ENCODE results near the gene ZNF346. TPM values are rescaled to one million over a fixed set of nuclear protein-coding genes. Genes with fewer than 3 reads are reported as not detected.

Gene ZNF346
- total RNA-seq, 3 donors from 2014 or later: 13.6 to 28.2 (median 19.2) TPM

- Histone ChIP-seq H3K36me3 (no peaks in the 10 kb centered on the region), H3K27ac (no peak overlapping the region), H3K27me3 (no peaks in the 10 kb centered on the region), H3K4me3 (no peak overlapping the region), H3K4me1 (no peaks in the 10 kb centered on the region), H3K9me3 (no peaks in the 10 kb centered on the region)
- no peak for DNase-seq (ENCODE audit: low spot score in 2 of 2)
- intact Hi-C loops (cut with DNase I; ENCODE audit: low total_unique reads): no loop called here
- TF ChIP-seq POLR2A (IDR thresholded peaks at IDR 0.05) (no peak), POLR2AphosphoS5 (IDR thresholded peaks at IDR 0.05) (no peak), CTCF (IDR thresholded peaks at IDR 0.05) (no peak)
Measured at GRCh38 chr5:177066224-177066623, 43.7 kb downstream of the ZNF346 start.

- no peak overlapping the region for H3K4me3 ChIP-seq
- H3K36me3 ChIP-seq: no peaks in the 10 kb centered on the region
- H3K27ac ChIP-seq: no peak overlapping the region
- DNase-seq (ENCODE audit: low spot score in 2 of 2): no peak
- intact Hi-C loops (cut with DNase I; ENCODE audit: low total_unique reads): no loop called here
- no peaks in the 10 kb centered on the region for H3K27me3 ChIP-seq
- H3K4me1 ChIP-seq: no peaks in the 10 kb centered on the region
- no peaks in the 10 kb centered on the region for H3K9me3 ChIP-seq
- TF ChIP-seq POLR2A (IDR thresholded peaks at IDR 0.05): no peak
- no peak for TF ChIP-seq POLR2AphosphoS5 (IDR thresholded peaks at IDR 0.05)
- no peak for TF ChIP-seq CTCF (IDR thresholded peaks at IDR 0.05)
Measured at GRCh38 chr5:177067503-177067902, 45.0 kb downstream of the ZNF346 start.

GRCh38 chr5:177070536-177071191 lies 48.2 kb downstream of the ZNF346 start:
- H3K4me1 ChIP-seq: no peaks in the 10 kb centered on the region
- H3K9me3 ChIP-seq: no peaks in the 10 kb centered on the region
- H3K27ac ChIP-seq: no peak overlapping the region
- H3K36me3 ChIP-seq: no peaks in the 10 kb centered on the region
- TF ChIP-seq CTCF (IDR thresholded peaks at IDR 0.05): no peak
- no peak for TF ChIP-seq POLR2A (IDR thresholded peaks at IDR 0.05)
- no peak for TF ChIP-seq POLR2AphosphoS5 (IDR thresholded peaks at IDR 0.05)
- no peaks in the 10 kb centered on the region for H3K27me3 ChIP-seq
- no peak for DNase-seq (ENCODE audit: low spot score in 2 of 2)
- intact Hi-C loops (cut with DNase I; ENCODE audit: low total_unique reads): no loop called here
- H3K4me3 ChIP-seq: no peak overlapping the region

- H3K36me3 ChIP-seq: no peaks in the 10 kb centered on the region
- H3K9me3 ChIP-seq: no peaks in the 10 kb centered on the region
- TF ChIP-seq POLR2AphosphoS5 (IDR thresholded peaks at IDR 0.05): no peak
- peak; percentile 73 to 87 (median 80) for TF ChIP-seq CTCF (IDR thresholded peaks at IDR 0.05)
- H3K4me3 ChIP-seq: no peak overlapping the region
- H3K4me1 ChIP-seq: no peaks in the 10 kb centered on the region
- intact Hi-C loops (cut with DNase I; ENCODE audit: low total_unique reads): no loop called here
- no peak overlapping the region for H3K27ac ChIP-seq
- H3K27me3 ChIP-seq: no peaks in the 10 kb centered on the region
- peak in 1 of 2 donors; percentile 50 for DNase-seq (ENCODE audit: low spot score in 2 of 2)
Measured at GRCh38 chr5:177071666-177072385, 49.3 kb downstream of the ZNF346 start.

- H3K27ac ChIP-seq: no peak overlapping the region
- DNase-seq (ENCODE audit: low spot score in 2 of 2): no peak
- TF ChIP-seq POLR2AphosphoS5 (IDR thresholded peaks at IDR 0.05) (no peak), CTCF (IDR thresholded peaks at IDR 0.05) (no peak), POLR2A (IDR thresholded peaks at IDR 0.05) (no peak)
- H3K9me3 ChIP-seq: no peaks in the 10 kb centered on the region
- no peaks in the 10 kb centered on the region for H3K36me3 ChIP-seq
- H3K4me3 ChIP-seq: no peak overlapping the region
- H3K4me1 ChIP-seq: no peaks in the 10 kb centered on the region
- intact Hi-C loops (cut with DNase I; ENCODE audit: low total_unique reads): no loop called here
- H3K27me3 ChIP-seq: no peaks in the 10 kb centered on the region
Measured at GRCh38 chr5:177077335-177077734, 54.8 kb downstream of the ZNF346 start.

Data from breast epithelium (tissue), 4 donors.